Effector memory CD8-positive, alpha-beta T cell (primary cell): Measurements from ENCODE around the gene TMEM179B.

Source experiments
- ATAC-seq: fragments of 150-1000 bp; cut with Tn5 transposase; replicated peaks from 2 replicates; pipeline ENCODE4 v1.10.0; 2021; ENCODE audit warnings: mild to moderate bottlenecking, moderate library complexity
- DNase-seq, 3 experiments: peaks; one replicate each; pipeline ENCODE4 v3.0.0; 2021
- H3K27ac Mint-ChIP-seq, 2 donors: one replicate each; pipeline ENCODE4 v1.8.0; 2022; ENCODE audit warnings: mild to moderate bottlenecking in 2 of 2, mixed read lengths in 2 of 2, moderate library complexity in 2 of 2
- H3K27me3 Mint-ChIP-seq, 2 donors: one replicate each; pipeline ENCODE4 v1.8.0; 2022; ENCODE audit warnings: mixed read lengths in 2 of 2
- H3K36me3 Mint-ChIP-seq: one replicate; pipeline ENCODE4 v1.8.0; 2022; ENCODE audit warnings: mild to moderate bottlenecking, moderate library complexity, mixed read lengths; ENCODE audit not compliant: insufficient read depth
- H3K4me1 Mint-ChIP-seq, 2 donors: one replicate each; pipeline ENCODE4 v1.8.0; 2022; ENCODE audit warnings: low read depth in 2 of 2, mixed read lengths in 2 of 2
- H3K4me3 Mint-ChIP-seq, 2 donors: one replicate each; pipeline ENCODE4 v1.8.0; 2022; ENCODE audit warnings: mild to moderate bottlenecking in 2 of 2, mixed read lengths in 2 of 2, moderate library complexity in 2 of 2
- H3K9me3 Mint-ChIP-seq, 2 donors: one replicate each; pipeline ENCODE4 v1.8.0; 2022; ENCODE audit warnings: mixed read lengths in 2 of 2

Gene TMEM179B

DNA sequence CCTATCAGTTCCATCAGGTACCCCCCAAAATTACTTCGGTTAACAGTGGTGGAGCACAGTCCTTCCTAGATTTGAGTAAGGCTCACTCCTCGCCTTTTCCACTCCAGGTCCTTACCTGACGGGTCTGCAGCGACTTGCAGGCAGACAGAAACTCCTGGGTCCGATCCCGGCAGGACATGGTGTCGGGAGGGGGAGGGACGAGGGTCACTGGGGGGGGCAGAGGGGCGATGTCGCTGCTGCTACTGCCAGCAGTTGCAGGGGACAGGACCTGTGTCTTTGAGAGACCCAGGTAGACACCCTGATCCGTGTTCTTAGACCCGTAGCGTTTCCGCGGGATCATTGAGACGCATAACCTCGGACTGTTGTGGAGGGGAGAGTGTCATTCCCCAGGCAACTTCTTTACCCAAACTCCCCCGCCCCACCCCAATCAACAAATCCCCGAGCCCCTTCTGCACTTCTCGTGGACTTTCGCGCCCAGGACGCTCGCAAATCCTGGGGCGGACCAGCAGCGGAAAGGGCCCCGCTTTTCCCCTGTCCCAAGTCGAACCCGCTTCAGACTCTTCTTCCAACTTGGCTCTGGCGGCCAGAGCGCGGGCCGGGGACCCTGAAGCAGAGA is 43.8 kb downstream of the TMEM179B start:
- ATAC-seq: no peak
- H3K4me1 Mint-ChIP-seq: peaks cover 31 to 32% of the 10 kb centered on the region in 2 donors
- peak overlapping the region; percentile 97 to 99 for H3K27ac Mint-ChIP-seq
- H3K4me3 Mint-ChIP-seq: peak overlapping the region; percentile 95 to 96
- H3K36me3 Mint-ChIP-seq: peaks cover 73% of the 10 kb centered on the region
- no peak for DNase-seq
- no peaks in the 10 kb centered on the region for H3K27me3 Mint-ChIP-seq
- no peaks in the 10 kb centered on the region for H3K9me3 Mint-ChIP-seq

DNA sequence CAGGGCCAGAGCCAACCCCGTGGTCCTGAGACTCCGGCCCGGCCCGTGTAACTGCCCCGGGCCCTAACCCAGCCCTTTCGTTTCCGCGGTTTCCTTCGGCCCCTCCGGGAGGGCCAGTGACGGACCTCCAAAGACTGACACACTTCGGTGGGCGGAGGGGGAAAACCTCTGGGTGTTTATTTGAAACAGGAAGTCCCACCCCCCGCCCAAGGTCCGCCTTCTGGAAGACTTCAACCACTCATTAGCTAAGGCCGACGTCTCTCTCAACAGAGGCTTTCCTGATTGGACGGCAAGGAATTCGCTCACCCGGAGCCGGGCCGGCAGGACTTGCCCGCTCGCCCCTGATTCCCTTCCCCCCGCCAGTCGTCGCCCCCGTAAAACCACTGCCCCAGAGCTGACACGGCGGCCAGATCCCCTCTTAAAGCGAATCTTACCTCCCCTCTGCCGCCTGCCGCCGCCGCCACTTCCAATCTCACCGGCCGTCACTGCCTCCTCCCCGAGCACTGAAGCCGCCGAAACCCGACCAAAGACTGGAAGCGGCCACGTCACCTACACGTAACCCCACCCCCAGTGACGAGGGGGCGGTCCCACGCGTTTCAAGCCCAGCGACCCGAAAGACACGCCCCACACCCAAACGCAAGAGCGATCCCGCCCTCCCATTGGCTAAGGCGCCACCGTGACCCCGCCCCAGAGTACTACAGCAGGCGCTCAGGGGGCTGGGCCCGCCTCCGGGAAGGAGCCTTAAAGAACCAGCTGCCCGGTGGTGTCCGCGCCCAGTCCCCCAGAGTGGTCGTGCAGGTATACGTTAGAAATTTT is 44.5 kb downstream of the TMEM179B start, which contains the start of gene STX5:
Gene STX5 (minus strand): TSS at position 532 of the 816 bp plus-strand sequence. CDS start 808 bp downstream, outside the sequence.
- DNase-seq: peak; percentile 99 to 100 (median 100)
- H3K27me3 Mint-ChIP-seq: no peaks in the 10 kb centered on the region
- H3K4me3 Mint-ChIP-seq: peak within 1 kb of the TSS; percentile 95 to 96
- peak within 1 kb of the TSS; percentile 97 to 99 for H3K27ac Mint-ChIP-seq
- ATAC-seq: peak; percentile 89
- no peaks in the 10 kb centered on the region for H3K9me3 Mint-ChIP-seq
- H3K4me1 Mint-ChIP-seq: peaks cover 31 to 32% of the 10 kb centered on the region in 2 donors
- H3K36me3 Mint-ChIP-seq: peaks cover 68% of the 10 kb centered on the region

DNA sequence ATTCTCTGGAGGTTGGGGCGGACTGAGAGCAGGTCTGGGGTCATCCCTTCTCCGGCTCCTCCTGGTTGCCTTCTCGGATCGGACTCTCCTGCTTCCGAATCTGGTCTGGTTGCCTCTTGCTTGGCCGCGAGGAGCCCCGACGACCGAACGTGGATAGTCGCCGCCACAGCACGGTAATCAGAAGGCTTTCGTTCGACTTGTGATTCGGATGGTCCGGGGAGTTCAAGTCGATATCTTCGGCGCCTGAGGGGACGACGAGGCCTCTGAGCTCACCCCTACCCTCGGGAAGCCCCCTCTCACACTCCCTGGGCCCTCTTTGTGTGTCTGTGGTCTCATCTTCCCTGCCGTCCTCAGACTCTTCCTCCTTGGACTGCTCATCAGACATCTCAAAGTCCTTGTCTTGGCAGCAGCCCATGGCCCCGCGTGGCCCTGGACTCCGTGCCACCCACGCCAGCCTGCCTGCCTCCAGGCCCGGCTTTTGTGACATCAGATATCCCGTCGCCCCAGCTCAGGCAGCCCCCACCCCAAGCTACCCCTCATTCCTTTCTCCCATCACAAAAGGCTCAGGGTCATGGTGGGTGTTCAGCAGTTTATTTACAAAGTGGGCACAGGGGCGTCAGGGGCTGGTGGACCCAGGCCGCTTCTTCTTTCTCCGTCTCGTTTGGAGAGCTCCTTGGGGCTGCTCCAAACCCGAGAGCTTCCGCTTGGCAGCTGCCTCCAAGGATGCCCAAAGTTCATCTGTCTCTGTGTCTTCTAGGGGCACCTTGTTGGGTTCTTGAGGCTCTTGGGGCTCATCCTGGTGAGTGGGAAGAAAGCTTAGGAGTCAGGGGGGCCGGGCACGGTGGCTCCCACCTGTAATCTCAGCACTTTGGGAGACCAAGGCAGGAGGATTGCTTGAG is 45.4 kb downstream of the TMEM179B start, which contains the start of gene TEX54:
Gene TEX54 (minus strand): TSS at position 506 of the 899 bp plus-strand sequence.
- Mint-ChIP-seq H3K4me1 (peaks cover 28 to 31% of the 10 kb centered on the region in 2 donors), H3K9me3 (no peaks in the 10 kb centered on the region), H3K36me3 (peaks cover 66% of the 10 kb centered on the region), H3K27ac (peak within 1 kb of the TSS; percentile 97 to 99), H3K27me3 (no peaks in the 10 kb centered on the region), H3K4me3 (peak within 1 kb of the TSS; percentile 95 to 96)
- ATAC-seq (peak; percentile 6), DNase-seq (no peak)

DNA sequence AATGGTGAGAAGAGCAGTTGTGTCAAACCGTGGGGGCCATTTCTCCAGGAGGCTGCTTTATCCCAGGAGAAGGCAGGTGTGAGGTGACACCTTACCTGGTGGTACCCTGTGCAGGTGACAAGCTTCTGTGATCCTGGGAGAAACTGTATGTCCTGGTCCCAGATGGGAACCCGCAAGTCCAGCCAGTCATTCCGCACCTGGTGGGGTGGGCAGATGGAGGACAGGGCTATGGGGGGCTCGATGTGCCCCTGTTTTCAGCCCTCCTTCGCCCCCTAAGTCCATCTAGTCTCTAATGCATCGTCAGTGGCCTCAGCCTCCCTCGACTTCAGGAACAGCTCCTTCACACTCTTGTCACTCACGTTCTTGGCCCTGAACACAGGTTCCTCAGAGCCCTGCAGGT is 48.1 kb downstream of the TMEM179B start:
- no peaks in the 10 kb centered on the region for H3K9me3 Mint-ChIP-seq
- H3K4me3 Mint-ChIP-seq: no peak overlapping the region
- peaks cover 58% of the 10 kb centered on the region for H3K36me3 Mint-ChIP-seq
- DNase-seq: no peak
- no peak for ATAC-seq
- peaks cover 33 to 37% of the 10 kb centered on the region in 2 donors for H3K4me1 Mint-ChIP-seq
- no peak overlapping the region for H3K27ac Mint-ChIP-seq
- H3K27me3 Mint-ChIP-seq: no peaks in the 10 kb centered on the region

DNA sequence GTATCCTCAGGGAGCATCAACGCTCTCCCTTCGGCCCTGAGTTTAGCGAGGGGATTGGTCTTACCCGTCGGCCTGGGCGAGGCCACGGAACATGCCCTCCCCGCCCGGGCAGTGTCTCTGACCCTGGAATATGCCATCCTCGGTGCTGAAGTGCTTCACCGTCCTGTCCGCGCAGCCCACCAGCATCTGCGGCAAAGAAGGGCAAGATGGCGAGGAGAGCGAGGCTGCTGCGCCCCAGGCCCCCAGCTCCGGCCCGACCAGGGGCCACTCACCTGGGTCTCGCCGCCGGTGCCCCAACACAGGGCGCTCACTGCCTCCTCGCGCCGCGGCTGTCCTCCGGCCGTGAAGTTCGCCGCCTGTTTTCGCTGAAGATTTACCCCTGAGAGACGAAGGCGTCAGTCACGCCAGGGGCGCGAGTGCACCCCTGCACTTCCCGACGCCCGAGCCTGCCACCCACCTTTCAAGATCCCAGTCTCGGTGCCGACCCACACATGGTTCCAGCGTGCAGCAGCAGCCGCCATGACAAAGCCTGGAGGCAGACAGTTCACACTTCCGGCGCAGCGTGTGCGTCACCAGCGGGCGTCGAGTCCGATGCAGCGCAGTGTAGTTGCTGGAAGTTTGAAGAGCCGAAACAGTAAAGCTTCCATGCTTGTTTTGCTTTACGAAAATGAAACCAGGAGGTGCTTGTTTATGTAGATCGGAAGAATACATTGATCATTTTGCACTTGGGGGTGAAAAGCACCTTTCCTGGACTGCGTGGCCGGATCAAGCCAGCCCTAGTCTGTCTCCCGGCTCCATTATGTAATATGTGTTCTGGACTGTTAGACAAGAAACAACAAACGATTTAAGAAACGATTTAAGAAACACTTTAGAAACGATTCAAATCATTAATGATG is 52.1 kb downstream of the TMEM179B start, which contains the start of gene WDR74:
Gene WDR74 (minus strand): TSS at position 541 of the 896 bp plus-strand sequence. CDS start 20 bp downstream, at position 521.
- DNase-seq (peak; percentile 88 to 90 (median 88)), ATAC-seq (peak; percentile 52)
- H3K4me3 Mint-ChIP-seq: no peak within 1 kb of the TSS
- peaks cover 17 to 20% of the 10 kb centered on the region in 2 donors for H3K4me1 Mint-ChIP-seq
- no peaks in the 10 kb centered on the region for H3K27me3 Mint-ChIP-seq
- H3K9me3 Mint-ChIP-seq: no peaks in the 10 kb centered on the region
- no peak within 1 kb of the TSS for H3K27ac Mint-ChIP-seq
- peaks cover 24% of the 10 kb centered on the region for H3K36me3 Mint-ChIP-seq
